Measurements from ENCODE around the gene LEKR1. TPM values are rescaled to one million over a fixed set of nuclear protein-coding genes. Genes with fewer than 3 reads are reported as not detected.

Gene LEKR1
- total RNA-seq, 1 donor from 2014 or later: not detected

DNA sequence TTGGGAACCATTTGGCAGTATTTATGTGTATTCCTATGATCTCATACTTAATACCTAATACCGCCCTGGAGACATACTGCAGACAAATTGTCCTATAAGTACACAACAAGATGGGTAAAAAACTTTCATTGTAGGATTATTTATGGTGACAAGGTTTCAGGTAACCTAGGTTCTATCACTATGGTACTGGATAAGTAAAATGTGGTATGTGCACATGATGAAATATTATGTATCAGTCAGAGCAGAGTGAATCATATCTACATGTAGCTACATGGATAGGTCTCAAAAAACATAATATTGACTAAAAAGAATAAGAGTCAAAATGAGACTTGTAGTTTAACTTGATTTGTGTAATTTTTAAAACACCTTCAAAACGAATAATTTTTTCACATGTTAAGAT lies 147.8 kb downstream of the LEKR1 start:
- DNase-seq (ENCODE audit: extremely low read depth, low read depth, low spot score): no peak

DNA sequence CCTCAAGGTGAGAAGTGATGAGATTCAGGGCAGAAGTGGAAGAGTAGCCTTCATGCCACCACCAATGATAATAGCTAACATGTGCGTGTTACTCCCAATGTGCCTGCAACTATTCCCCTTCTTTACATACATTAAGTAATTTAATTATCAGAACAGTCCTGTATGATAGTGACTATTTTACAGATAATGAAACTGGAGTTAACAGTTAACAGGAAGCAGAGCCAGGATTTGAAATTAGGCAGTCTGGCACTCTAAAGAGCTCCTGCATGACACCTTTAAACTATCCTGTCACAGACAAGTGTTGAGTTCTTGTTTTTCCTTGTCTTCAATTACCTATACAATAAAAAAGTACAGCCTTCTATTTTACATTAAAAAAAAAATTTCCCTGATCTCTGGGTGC lies 148.8 kb downstream of the LEKR1 start:
- DNase-seq (ENCODE audit: extremely low read depth, low read depth, low spot score): no peak

DNA sequence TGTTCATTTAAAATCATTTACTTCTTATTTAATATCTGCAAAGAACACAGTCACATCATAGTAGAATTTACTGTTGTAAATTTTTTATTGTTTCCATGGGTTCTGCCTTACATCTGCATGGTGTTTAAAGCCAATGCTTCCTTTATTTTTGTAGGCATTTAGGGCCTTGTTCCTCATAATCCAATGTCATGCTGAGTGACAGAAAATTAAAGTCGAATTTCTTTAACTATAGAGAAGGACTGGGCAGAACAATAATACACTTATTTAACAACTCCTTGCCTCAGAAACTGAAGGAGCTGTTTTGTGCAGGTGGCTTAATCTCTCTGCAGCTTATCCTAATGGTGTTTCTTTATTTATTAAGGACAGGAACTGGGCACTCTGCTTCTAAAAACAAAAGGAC lies 149.6 kb downstream of the LEKR1 start:
- DNase-seq (ENCODE audit: extremely low read depth, low read depth, low spot score): no peak

DNA sequence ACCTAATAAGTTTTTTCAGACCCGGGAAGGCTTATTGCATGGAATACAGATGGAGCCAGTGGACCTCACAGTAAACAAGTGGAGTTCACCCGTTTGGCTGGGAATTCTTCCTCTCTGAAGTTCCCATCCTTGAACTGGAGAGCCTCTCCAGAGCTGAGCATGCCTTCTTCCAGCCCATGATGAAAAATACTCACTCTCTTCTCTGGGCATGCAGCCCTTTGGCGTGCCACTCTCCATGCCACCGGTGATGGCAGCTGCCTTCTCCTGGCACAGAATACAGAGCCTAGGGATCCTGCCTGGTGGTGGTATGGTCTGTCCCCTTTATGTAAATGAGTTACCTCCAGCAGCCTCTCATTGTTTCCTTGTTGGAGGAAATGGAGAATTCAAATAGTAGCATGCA lies 150.8 kb downstream of the LEKR1 start:
- no peak for DNase-seq (ENCODE audit: extremely low read depth, low read depth, low spot score)

DNA sequence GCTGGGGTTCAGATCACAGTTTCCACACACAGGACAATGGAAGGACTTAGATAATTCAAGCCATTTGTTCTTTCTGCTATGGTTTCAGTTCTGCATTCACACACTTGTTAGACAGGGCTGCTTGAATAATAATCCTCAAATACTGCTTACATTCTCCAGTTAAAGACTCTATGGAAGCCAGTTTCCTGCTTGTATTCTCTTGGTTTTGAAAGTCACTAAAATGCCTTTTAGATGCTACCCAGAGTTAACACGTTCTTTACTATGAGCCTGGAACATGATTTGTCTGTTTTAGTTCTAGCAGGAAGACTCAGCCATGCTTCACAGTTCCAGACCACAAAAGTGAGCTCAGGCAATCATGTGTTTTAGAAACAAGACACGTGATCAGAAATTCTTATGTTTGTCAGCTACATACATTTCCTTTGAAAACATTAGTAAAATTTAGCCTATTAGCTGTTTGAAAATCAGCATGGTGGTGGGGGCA lies 152.4 kb downstream of the LEKR1 start:
- DNase-seq (ENCODE audit: extremely low read depth, low read depth, low spot score): no peak

DNA sequence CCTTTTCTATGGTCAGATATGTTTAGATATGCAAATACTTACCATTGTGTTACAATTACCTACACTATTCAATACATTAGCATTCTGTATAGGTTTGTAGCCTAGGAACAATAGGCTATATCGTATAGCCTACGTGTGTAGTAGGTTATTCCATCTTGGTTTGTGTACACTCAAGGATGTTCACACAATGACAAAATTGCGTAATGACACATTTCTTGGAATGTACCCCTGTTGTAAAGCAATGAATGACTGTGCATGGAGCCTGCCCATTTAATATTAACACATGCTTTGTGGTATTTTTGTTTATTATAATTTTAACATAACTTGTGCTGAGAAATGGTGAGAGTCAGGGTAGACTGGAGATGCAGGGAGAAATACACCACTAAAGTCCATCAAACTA lies 154.9 kb downstream of the LEKR1 start:
- no peak for DNase-seq (ENCODE audit: extremely low read depth, low read depth, low spot score)

DNA sequence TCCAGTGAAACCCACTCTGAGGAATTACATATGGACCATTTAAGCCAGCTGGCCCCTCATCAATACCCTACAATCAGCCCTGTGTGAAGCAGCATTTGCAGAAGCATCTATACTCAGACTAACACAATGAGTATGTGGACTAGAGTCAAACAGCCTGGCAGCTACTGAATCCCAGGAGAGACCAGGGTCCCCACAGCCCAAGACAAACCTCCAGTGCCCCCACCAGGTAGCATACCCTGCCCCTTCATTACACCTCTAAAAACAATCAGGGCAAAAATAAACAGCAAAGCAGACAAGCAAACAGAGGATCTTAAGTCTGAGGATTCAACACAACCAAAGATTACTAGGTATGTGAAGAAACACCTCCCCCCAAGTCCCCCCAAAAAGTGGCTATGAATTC lies 157.4 kb downstream of the LEKR1 start:
- no peak for DNase-seq (ENCODE audit: extremely low read depth, low read depth, low spot score)

DNA sequence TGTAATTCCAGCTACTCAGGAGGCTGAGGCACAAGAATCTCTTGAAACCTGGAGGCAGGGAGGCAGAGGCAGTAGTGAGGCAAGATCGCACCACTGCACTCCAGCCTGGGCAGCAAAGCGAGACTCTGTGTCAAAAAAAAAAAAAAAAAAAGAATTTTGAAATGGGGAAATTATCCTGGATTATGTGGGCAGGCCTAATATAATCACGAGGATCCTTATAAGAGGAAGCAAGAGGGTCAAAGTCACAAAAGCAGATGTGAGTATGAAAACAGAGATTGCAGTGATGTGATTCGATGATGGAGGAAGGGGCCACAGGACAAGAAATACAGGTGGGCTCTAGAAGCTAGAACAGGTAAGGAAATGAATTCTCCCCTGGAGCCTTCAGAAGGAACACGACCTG lies 159.6 kb downstream of the LEKR1 start:
- no peak for DNase-seq (ENCODE audit: extremely low read depth, low read depth, low spot score)

DNA sequence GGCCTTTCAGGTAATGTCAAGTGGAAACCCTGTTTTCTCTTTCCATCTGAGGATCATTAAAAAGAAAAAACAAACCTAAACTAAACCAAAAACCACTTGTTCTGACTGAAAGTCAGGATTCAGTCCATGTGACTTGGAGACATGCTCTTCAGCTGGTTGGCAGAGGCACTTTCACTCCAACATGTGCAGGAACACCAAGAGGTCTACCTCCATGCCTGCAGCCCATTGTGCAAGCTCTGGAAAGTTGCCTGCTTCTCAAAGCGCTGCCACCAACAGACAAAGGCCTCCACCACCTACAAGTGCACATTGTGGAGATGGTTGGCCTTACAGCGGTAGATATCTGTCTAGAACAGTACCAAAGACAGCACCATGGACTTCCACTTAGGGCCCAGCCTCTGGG lies 161.8 kb downstream of the LEKR1 start:
- DNase-seq (ENCODE audit: extremely low read depth, low read depth, low spot score): no peak

DNA sequence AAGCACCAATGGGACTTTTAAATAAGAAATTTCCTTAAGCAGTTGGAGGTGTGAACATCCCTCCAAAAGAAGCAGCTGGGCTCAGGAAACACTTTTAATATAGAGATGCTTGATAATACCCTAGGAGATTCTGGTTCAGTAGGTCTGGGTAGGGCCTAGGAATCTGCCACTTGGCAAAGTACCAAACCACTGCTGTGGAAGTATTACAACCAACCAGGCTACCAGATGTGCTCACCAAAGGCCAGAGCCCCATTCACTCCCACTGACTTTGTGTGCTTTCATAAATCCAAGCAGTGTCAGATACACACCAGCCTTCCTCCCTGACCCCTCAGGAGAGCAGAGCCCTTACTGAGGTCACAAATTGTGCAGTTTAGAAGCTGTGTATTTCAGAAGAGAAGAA lies 171.2 kb downstream of the LEKR1 start:
- no peak for DNase-seq (ENCODE audit: extremely low read depth, low read depth, low spot score)

DNA sequence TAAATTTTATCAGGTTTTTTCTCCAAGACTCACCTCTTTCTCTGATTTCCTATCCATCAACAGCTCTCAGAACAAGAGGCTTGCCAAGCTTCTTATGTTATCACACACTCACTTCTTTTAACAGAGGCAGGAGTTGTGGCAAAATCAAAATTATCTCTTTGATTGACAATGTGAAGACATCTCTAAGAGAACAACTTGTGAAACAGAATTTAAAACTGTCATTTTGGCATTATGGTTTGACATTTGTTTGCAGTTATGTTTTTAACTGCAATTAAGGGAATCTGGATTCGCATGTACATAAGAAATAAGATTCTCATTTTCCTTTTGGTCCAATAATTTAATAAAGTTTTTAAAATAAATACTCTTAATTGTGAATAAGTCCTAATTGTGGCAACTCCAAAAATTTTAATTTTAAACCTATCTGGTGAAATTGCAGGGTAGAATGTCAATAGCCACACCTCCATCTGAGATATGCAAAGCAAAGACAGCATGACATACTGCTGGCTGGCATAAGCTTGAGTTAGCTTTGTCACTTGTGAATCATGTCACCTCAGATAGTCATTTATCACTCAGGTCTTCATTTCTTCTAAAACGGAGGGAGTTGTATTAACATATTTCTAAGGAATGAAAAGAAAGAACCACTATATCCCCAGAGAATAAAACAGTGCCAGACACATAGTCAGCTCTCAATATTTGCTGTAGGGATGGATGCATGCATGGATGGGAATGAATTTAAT lies 175.2 kb downstream of the LEKR1 start:
- no peak for DNase-seq (ENCODE audit: extremely low read depth, low read depth, low spot score)

DNA sequence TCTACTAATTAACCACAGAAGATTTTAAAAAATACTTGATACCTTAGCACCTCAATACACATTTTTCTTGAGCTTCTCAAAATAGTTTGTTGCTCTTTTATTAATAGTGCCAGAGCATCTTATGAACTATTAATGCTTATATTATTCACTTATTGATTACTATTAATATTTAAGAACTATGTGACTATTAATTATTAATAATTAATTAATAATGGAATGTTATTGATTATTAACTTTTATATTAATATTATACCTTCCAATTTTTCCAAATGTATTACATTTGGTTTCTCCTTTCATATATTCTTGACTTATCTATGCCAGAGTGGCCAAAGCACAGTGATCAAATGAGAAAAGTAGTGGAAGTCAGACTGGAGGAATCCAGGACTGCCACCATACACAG lies 195.5 kb downstream of the LEKR1 start:
- DNase-seq (ENCODE audit: extremely low read depth, low read depth, low spot score): no peak

DNA sequence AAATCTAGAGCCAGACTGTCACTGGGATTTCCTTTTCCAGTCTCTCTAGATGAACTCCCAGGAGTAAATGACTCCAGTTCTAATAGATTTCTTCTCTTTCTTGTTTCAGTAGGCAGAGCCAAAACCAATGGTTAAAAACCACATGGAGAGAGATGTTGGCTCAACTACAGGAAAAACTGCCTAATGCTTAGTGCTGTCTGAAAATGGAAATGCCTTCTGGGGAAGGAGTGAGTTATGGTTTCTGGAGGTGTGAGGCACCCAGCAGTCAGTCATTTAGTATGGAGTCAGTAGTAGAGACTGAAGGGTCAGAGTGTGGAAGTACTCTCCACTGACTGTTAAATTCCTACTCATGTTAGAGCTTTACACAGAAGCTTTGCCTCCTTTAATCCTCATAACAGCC lies 197.1 kb downstream of the LEKR1 start:
- no peak for DNase-seq (ENCODE audit: extremely low read depth, low read depth, low spot score)

DNA sequence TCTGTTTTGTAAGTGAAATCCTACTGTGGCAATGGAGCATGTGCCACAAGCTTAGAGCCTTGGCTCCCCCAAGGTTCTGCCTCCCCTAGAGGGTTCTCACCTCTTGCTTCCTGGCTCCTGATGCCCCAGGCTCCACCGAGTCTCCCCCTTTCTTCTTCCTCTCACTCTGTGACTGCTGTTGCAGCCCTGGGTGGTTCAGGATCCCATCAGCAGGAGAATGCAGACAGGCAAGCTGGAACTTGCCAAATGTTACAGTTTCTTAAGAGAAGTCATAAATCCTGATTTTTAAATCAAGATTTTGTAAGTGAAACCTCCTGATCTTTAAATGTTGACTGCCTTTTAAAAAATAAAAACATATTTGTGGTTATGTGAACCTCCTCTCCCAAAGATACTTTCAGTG lies 199.9 kb downstream of the LEKR1 start:
- DNase-seq (ENCODE audit: extremely low read depth, low read depth, low spot score): no peak

DNA sequence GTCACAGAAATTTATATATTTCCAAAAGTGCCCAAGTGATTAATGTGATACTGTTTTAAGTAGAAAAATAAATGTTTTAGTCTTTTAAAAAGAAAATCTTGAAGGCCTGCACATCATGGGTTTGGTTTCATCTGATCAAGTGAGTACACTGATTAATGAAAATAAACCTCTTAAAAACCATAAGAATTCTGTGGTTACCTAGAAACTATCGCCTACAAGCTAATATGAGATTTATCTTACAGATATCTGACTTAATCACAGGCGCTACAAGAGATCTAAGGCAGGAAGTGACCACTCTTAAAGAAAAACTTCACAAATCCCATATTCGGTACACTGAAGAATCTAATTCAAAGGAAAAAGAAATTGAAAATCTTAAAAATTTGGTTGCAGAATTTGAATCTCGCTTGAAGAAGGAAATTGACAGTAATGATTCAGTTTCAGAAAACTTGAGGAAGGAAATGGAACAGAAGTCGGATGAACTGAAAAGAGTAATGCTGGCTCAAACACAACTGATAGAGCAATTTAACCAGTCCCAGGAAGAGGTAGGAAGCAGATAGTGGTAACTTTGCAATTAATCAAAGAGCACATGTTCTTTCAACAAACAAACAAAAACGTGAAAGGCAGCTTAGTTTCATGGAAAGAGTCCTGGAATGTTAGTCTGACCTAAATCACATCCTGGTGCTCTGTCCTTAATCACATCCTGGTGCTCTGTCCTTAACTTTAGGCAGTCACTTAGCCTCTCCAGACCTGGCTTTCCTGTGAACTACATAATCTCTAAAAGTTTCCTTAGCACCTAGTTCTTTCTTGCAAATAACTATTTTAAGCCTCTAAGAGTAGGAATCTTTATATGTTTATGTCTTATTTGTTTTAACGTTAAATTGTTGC lies 201.9 kb downstream of the LEKR1 start:
- peak; percentile 33 for DNase-seq (ENCODE audit: extremely low read depth, low read depth, low spot score)

DNA sequence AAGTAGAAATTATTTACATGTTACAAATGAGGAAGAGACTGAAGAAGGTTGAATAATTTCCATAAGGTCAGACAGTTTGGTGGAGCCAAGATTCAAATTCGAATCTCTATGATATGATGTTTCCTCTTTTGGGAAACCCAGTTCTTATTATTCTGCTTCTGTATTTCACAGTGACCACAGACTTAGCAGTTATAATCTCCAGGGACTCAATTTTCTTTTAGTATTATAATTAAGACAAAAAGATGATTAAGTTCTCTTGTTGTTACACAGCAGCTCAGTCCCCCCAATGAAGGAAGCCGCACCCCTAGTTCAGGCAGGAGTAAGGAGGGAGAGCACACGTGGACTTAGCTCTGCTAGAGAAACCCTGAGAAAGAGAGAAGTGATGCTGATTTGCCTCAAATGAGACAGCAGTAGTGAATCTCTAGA lies 203.2 kb downstream of the LEKR1 start:
- no peak for DNase-seq (ENCODE audit: extremely low read depth, low read depth, low spot score)

DNA sequence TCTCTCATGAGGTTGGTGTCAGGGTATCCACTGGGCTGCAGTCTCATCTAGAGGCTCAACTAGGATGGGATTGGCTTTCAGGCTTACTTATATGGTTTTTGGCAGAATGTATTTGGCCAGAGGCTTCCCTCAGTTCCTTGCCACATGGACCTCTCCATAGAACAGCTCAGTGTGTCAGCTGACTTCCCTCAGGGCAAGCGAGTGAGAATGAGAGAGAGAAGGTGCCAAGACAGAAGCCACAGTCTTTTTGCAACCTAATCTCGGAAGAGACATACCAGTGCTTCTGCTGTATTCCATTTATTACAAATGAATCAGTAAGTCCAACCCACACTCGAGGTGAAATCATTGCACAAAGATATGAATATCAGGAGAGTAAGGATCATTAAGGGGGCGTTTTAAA lies 204.6 kb downstream of the LEKR1 start:
- DNase-seq (ENCODE audit: extremely low read depth, low read depth, low spot score): no peak

DNA sequence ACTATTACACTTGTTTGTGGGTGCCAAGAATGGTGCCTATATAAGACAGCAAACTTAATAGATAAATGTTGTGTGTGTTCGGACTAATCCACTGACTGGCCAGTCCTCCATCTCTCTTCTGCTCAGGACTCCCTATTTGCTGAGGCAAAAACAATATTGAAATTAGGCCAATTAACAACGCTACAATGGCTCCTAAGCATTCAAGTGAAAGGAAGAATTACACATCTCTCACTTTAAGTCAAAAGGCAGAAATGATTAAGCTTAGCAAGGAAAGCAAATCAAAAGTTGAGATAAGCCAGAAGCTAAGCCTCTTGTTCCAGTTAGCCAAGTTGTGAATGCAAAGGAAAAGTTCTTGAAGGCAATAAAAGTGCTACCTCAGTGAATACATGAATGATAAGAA lies 206.8 kb downstream of the LEKR1 start:
- DNase-seq (ENCODE audit: extremely low read depth, low read depth, low spot score): no peak

DNA sequence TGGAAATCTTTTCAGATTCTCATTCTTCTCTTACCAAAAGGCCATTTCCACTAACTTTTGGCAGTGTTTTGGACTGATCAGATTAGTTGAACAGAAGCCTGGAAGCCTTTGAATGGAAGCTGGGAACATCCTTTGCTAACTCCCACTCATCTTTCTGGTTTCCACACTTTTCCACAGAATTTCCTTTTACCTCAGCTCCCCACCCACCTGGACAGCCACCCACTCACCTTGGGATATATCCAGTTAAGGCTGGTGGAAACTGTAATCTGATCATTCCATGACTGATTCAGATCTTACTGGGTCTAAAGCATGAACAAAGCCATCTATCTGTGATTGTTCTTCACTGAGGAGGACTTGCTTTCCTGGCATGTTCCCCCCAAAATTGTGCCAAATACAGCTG lies 214.3 kb downstream of the LEKR1 start:
- DNase-seq (ENCODE audit: extremely low read depth, low read depth, low spot score): no peak

DNA sequence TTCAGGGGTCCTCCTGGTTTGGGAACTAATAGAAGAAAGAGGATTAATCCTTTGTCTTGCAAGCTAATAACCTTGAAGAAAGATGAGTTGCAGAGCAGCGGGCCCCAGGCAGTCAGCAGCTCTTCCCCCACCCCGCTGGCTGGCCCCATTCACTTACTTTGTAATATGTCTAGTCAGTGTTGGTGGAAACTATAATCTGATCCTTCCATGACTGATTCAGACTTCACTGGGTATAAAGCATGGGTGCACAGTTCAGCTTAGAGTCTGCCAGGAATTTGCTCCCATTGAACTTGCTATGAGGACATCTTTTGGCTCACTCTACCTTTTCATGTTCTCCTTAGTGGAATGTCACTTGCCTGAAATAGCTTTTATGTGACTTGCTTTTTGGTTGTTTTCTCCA lies 216.1 kb downstream of the LEKR1 start:
- DNase-seq (ENCODE audit: extremely low read depth, low read depth, low spot score): no peak

DNA sequence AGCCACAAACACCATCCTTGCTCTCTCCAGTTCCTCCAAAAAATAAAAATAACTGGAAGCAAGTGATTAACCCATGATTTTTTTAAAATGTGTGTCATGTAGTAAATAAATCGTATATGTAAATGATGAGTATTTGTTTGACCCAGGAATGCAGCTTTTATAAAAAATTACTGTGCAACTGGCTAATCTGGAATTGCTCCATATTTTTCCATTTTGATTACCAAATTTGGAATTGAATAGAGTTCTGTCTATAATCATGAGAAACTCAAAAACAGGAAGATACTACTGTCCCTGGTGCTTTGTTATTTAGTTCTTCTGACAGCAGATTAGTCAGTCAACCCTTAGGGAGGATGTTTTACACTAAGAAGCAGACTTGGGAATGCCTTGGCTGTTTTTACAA lies 217.6 kb downstream of the LEKR1 start:
- DNase-seq (ENCODE audit: extremely low read depth, low read depth, low spot score): no peak

DNA sequence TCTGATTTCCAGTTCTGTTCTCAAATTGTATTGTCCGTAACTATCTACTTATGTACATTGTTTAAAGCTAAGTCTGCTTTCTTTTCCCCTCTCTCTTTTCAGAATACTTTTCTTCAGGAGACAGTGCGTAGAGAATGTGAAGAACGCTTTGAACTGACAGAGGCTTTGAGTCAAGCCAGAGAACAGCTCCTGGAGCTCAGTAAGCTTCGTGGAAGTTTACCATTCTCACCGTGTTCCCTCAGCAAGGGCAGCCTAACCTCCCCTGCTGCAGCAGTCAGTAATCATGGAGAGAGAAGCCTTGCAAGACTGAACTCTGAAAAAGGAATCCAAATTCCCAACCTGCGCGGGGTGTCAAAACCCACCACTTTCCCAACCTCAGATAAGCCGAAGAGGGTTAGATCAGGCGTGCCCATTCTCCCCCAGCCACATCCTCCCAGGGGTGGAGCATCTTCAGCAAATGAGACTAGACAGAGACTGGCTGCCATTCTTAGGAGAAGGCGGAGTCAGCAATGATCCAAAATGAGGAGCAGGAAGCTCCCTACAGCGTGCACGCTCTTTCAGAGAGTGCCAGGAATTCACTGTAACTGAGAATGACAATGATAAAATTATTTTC lies 219.2 kb downstream of the LEKR1 start:
- no peak for DNase-seq (ENCODE audit: extremely low read depth, low read depth, low spot score)
